ENCODE measurements around the gene MCOLN1. TPM values are rescaled to one million over a fixed set of nuclear protein-coding genes. Genes with fewer than 3 reads are reported as not detected.

MCOLN1 gene
- total and polyA plus RNA-seq, 9 of the 15 experiments (the other 6 are each of a cell fraction or from before 2014, with no cell fraction given): 0.25 to 15.4 (median 7.1) TPM

DNA sequence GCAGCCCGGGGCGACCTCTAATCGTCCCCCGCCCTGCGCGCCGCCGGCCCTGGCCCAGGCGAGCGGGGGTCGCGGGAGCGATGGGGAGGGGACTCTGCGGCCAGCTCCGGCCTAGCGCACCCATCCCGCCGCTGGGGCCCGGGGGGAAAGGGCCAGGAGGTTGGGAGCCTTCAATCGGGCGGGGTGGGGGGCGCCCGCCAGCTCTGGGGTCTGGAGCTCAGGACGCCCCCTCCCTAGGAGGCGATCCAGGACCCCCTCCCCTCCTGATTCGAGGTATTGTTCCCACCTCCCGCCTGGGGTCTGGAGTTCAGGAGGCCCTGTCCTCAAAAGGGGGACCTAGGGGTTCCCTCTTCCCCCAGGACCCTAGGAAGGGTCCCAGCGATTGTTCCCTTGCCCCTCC is 6.1 kb upstream of the MCOLN1 start:
- no peaks in the 10 kb centered on the region for H3K9me1 ChIP-seq (ENCODE audit: control insufficient read depth, insufficient read depth, low read length)
- no peak overlapping the region for H3K27ac ChIP-seq (ENCODE audit: extremely low read depth, low read depth, low read length)
- peak overlapping the region; percentile 51; the same call in 1 of the 2 replicates for H2AFZ ChIP-seq (ENCODE audit: low read depth, low read length)
- in situ Hi-C loops (cut with MboI): no loop called here
- intact Hi-C loops (cut with micrococcal nuclease): no loop called here
- TF ChIP-seq PHF8 (IDR thresholded peaks at IDR 0.05; ENCODE audit: borderline replicate concordance, low read length): peak; percentile 22; the same call in 1 of the 2 replicates
- no peak for TF ChIP-seq HNRNPLL (IDR thresholded peaks at IDR 0.05; ENCODE audit: low read depth, low read length, poor library complexity, severe bottlenecking)
- no peak for TF ChIP-seq HMGN3 (IDR thresholded peaks at IDR 0.05; ENCODE audit: borderline replicate concordance, extremely low read depth, insufficient read length, low read depth, low read length)
- TF ChIP-seq ZBTB7A (IDR thresholded peaks at IDR 0.05; ENCODE audit: borderline replicate concordance, control insufficient read depth, low read depth, low read length): peak; percentile 44; the same call in 1 of the 2 replicates
- no peak for TF ChIP-seq PRMT5 (CRISPR knock-in tag; IDR thresholded peaks at IDR 0.05)
- peak overlapping the region; percentile 37; the same call in 1 of the 2 replicates for H3K4me2 ChIP-seq (ENCODE audit: insufficient read depth, low read length)
- whole genome bisulfite sequencing (ENCODE audit: insufficient coverage, low coverage, missing lambda C conversion rate): 0% methylated on average over 2 of the region's 28 CpGs
- BruUV-seq (replicated peaks): no TSS peak
- peaks cover 11 to 24% of the 10 kb centered on the region in 2 experiments for H3K4me1 ChIP-seq (replicated peaks in 1 of 2; ENCODE audit: control insufficient read depth in 2 of 2, insufficient read depth in 2 of 2, low read length in 2 of 2)
- ChIA-PET CTCF (ENCODE audit: low intra/inter-chr PET ratio) (no interaction called here), POLR2A (interaction anchor here (0.6 to 1.4 kb wide), 4 partner anchors 11 to 1981 kb away, joined by 3 to 5 read pairs (median 3); partner anchors contain the start of gene PNPLA6)
- no peaks in the 10 kb centered on the region for H3K36me3 ChIP-seq (ENCODE audit: control insufficient read depth, insufficient read depth, low read length)
- FAIRE-seq (no peak), DNase-seq (ENCODE audit: extremely low read depth in 1 of 4, low spot score in 3 of 4) (no peak), ATAC-seq (no peak)
- H4K20me1 ChIP-seq (replicated peaks; ENCODE audit: control insufficient read depth, insufficient read depth, low read length): no peaks in the 10 kb centered on the region
- peak overlapping the region; percentile 60 to 90 for H3K9ac ChIP-seq (ENCODE audit: insufficient read depth in 1 of 2, low read depth in 2 of 2, low read length in 2 of 2)
- no peaks in the 10 kb centered on the region for H3K27me3 ChIP-seq (ENCODE audit: control insufficient read depth in 2 of 2, insufficient read depth in 2 of 2, low read length in 2 of 2)
- H3K79me2 ChIP-seq (ENCODE audit: control insufficient read depth, insufficient read depth, low read length): no peaks in the 10 kb centered on the region
- H3K4me3 ChIP-seq: peak overlapping the region; percentile 40
- no peaks in the 10 kb centered on the region for H3K9me3 ChIP-seq (replicated peaks; ENCODE audit: control insufficient read depth, insufficient read depth, low read depth, low read length)

All from K562 (cell line).